ENCODE measurements around the gene SIPA1L2.

- TF ChIP-seq POLR2A (IDR thresholded peaks at IDR 0.05) (no peak), CTCF (IDR thresholded peaks at IDR 0.05) (no peak), POLR2AphosphoS5 (IDR thresholded peaks at IDR 0.05) (no peak)
Observed at GRCh38 chr1:232622378-232622777, 7.6 kb downstream of the SIPA1L2 start.

All from suprapubic skin (tissue), 4 donors.